Ovary (tissue), 9 donors: ENCODE data around the gene EZR. TPM values are rescaled to one million over a fixed set of nuclear protein-coding genes. Genes with fewer than 3 reads are reported as not detected.
"Not testable (repeated sequence)": the region's sequence is repeated elsewhere in the genome, so short reads cannot be mapped to it uniquely, and the experiment has no call there.

ENCODE experiments used
- DNase-seq, 5 donors: peaks; one replicate each; pipeline ENCODE4 v3.0.0-alpha.2; 2019 to 2020
- H3K27ac ChIP-seq, 2 donors: fragments of 200-600 bp; one replicate each; pipeline versions ENCODE4 v1.5.1 to v1.8.0; 2019 to 2022
- H3K27me3 ChIP-seq: fragments of 200-600 bp; one replicate; pipeline ENCODE4 v1.8.0; 2022
- H3K36me3 ChIP-seq: fragments of 200-600 bp; sonication (generic); one replicate; pipeline ENCODE4 v1.5.1; 2019
- H3K4me1 ChIP-seq: one replicate; pipeline ENCODE4 v1.8.1; 2013; ENCODE audit warnings: mild to moderate bottlenecking, moderate library complexity; ENCODE audit not compliant: insufficient read depth
- H3K4me3 ChIP-seq: fragments of 200-600 bp; sonication (generic); one replicate; pipeline ENCODE4 v1.5.1; 2017
- H3K9me3 ChIP-seq, 2 donors: fragments of 200-600 bp in 1 of 2; sonication (generic) in 1 of 2; one replicate each; pipeline versions ENCODE4 v1.5.1 to v1.8.1; 2013 to 2019; ENCODE audit warnings: mild to moderate bottlenecking in 1 of 2, moderate library complexity in 1 of 2
- CTCF ChIP-seq, 3 donors: fragments of 450-650 bp in 2 of 3; fragments of 200-600 bp in 1 of 3; IDR thresholded peaks; one replicate each; pipeline versions ENCODE4 v1.5.1 to v1.8.0; 2016 to 2022; ENCODE audit warnings: antibody characterized with exemption in 3 of 3, mild to moderate bottlenecking in 1 of 3
- EP300 ChIP-seq: sonication (generic); formaldehyde crosslinking; IDR thresholded peaks from one replicate; pipeline ENCODE4 v1.6.1; 2017; ENCODE audit warnings: antibody characterized with exemption
- POLR2A ChIP-seq: fragments of 450-650 bp; IDR thresholded peaks from one replicate; pipeline ENCODE4 v1.6.1; 2017; ENCODE audit warnings: antibody characterized with exemption, mild to moderate bottlenecking, moderate library complexity
- WGBS, 3 donors: extraction: QIAGEN DNeasy Blood & Tissue Kit in 1 of 3; methylation state at CpG; one replicate each; pipeline versions ENCODE4 v1.1.5 to v1.1.7; 2013 to 2017; 5-methylcytosine and 5-hydroxymethylcytosine counted together
- intact Hi-C, 4 donors: fragments of 100-400 bp; cut with DNase I; formaldehyde crosslinking; loops; one replicate each; pipeline versions ENCODE4 v1.11.0 to v1.15.1; 2022 to 2023
- polyA plus RNA-seq, 2 donors: library from polyadenylated mRNA; stranded (reverse); fragments of 200-250 nt in 1 of 2; fragments of 350-450 nt in 1 of 2; fragmentation: Illumina TruSeq in 1 of 2; extraction: RNeasy Lipid Tissue Mini Kit (QIAGEN cat#74804) in 1 of 2; gene quantifications; one replicate each; pipeline ENCODE4 v1.2.3, GENCODE V29; 2013 to 2014
- total RNA-seq, 7 donors: library from RNA; depleted of rRNA in 2 of 7; stranded (reverse); fragments of >200 nt in 2 of 7; fragmentation: NEBNext Ultra II Directional in 3 of 7; extraction: Animal tissue kit (Norgen Biotek cat#: 25700) in 3 of 7; gene quantifications; one replicate each; pipeline versions ENCODE4 v1.1.0 to v1.2.4, GENCODE V29; 2016 to 2023
- donor health status: DM: no; HTN: no; CAD: no; lungs with moderate emphysema.
- donor health status: DM: no; HTN: no; CAD: no.
- donor health status: Bipolar disorder and iron deficiency.
- donor health status: DM: yes; HTN: yes; CAD: no.
- donor health status: DM: no; HTN: no; CAD: no.
- donor health status: DM: yes; HTN: yes; CAD: no.

EZR gene
- total and polyA plus RNA-seq, 9 donors = 39.0 to 214 (median 85.6) TPM

- 36 to 62% (median 58%) methylated on average over 19 of the region's 19 CpGs for WGBS, 3 donors
- Histone ChIP-seq H3K27me3 (no peaks in the 10 kb centered on the region), H3K9me3 (no peaks in the 10 kb centered on the region), H3K36me3 (no peaks in the 10 kb centered on the region), H3K27ac (no peak overlapping the region), H3K4me3 (no peak overlapping the region), H3K4me1 (no peaks in the 10 kb centered on the region)
- TF ChIP-seq CTCF (IDR thresholded peaks at IDR 0.05) = no peak
- no peak for TF ChIP-seq EP300
- TF ChIP-seq POLR2A = no peak
- intact Hi-C loops = no loop called here
- peak in 4 of 5 donors; percentile 39 to 59 (median 48) for DNase-seq
Observed at GRCh38 chr6:158835616-158836221, 16.6 kb upstream of the EZR start.

- TF ChIP-seq POLR2A = no peak
- no peak for TF ChIP-seq CTCF (IDR thresholded peaks at IDR 0.05)
- WGBS, 3 donors = 86 to 92% (median 88%) methylated on average over 9 of the region's 9 CpGs
- intact Hi-C loops = no loop called here
- H3K27ac ChIP-seq = no peak overlapping the region
- H3K9me3 ChIP-seq = no peaks in the 10 kb centered on the region
- no peak overlapping the region for H3K4me3 ChIP-seq
- no peaks in the 10 kb centered on the region for H3K27me3 ChIP-seq
- no peaks in the 10 kb centered on the region for H3K4me1 ChIP-seq
- no peaks in the 10 kb centered on the region for H3K36me3 ChIP-seq
- DNase-seq = no peak
Observed at GRCh38 chr6:158834675-158835385, 15.7 kb upstream of the EZR start.

- H3K27me3 ChIP-seq, H3K4me1 ChIP-seq, H3K27ac ChIP-seq, H3K9me3 ChIP-seq, H3K4me3 ChIP-seq, DNase-seq, intact Hi-C loops, H3K36me3 ChIP-seq: not testable (repeated sequence)
- WGBS, 3 donors = 91 to 93% (median 92%) methylated on average over 9 of the region's 9 CpGs
Observed at GRCh38 chr6:158832807-158833206, 13.6 kb upstream of the EZR start.

GRCh38 chr6:158832026-158832425, 12.9 kb upstream of the EZR start:
- Histone ChIP-seq H3K36me3 (no peaks in the 10 kb centered on the region), H3K4me3 (no peak overlapping the region), H3K27me3 (no peaks in the 10 kb centered on the region), H3K27ac (no peak overlapping the region), H3K4me1 (no peaks in the 10 kb centered on the region), H3K9me3 (no peaks in the 10 kb centered on the region)
- WGBS, 3 donors = 79 to 93% (median 85%) methylated on average over 4 of the region's 4 CpGs
- intact Hi-C loops = no loop called here
- TF ChIP-seq CTCF (IDR thresholded peaks at IDR 0.05) (no peak), POLR2A (no peak), EP300 (no peak)
- DNase-seq = no peak

- no peak overlapping the region for H3K4me3 ChIP-seq
- DNase-seq = no peak
- no peaks in the 10 kb centered on the region for H3K27me3 ChIP-seq
- intact Hi-C loops = no loop called here
- WGBS, 3 donors = 90 to 93% (median 92%) methylated on average over 8 of the region's 8 CpGs
- H3K27ac ChIP-seq = no peak overlapping the region
- H3K9me3 ChIP-seq = no peaks in the 10 kb centered on the region
- H3K36me3 ChIP-seq = no peaks in the 10 kb centered on the region
- TF ChIP-seq CTCF (IDR thresholded peaks at IDR 0.05) (no peak), EP300 (no peak), POLR2A (no peak)
- no peaks in the 10 kb centered on the region for H3K4me1 ChIP-seq
Observed at GRCh38 chr6:158831571-158831970, 12.4 kb upstream of the EZR start.
